Activated T-cell treated with anti-CD3 and anti-CD28 coated beads for 4 hours (primary cell): ENCODE results near the gene MYADML2.
"Not testable (repeated sequence)": the region's sequence is repeated elsewhere in the genome, so short reads cannot be mapped to it uniquely, and the experiment has no call there.

Experiments used
- DNase-seq: peaks from one replicate; pipeline ENCODE4 v3.0.0-alpha.2; 2020

Gene MYADML2

GRCh38 chr17:81923302-81924260, 23.5 kb downstream of the MYADML2 start:
- DNase-seq: no peak

GRCh38 chr17:81922566-81923301, 24.3 kb downstream of the MYADML2 start:
- DNase-seq: no peak

GRCh38 chr17:81921996-81922565, 25.0 kb downstream of the MYADML2 start:
- DNase-seq: no peak

- DNase-seq: no peak
Measured at GRCh38 chr17:81921537-81921862, 25.5 kb downstream of the MYADML2 start.

GRCh38 chr17:81920612-81921536, 26.2 kb downstream of the MYADML2 start:
- DNase-seq: no peak

GRCh38 chr17:81918832-81919545, 28.0 kb downstream of the MYADML2 start:
- no peak for DNase-seq

GRCh38 chr17:81918333-81918669, 28.7 kb downstream of the MYADML2 start:
- not testable (repeated sequence) for DNase-seq

- peak; percentile 72 for DNase-seq
Measured at GRCh38 chr17:81917565-81918332, 29.3 kb downstream of the MYADML2 start, which contains the start of gene SIRT7. TSS of gene SIRT7 (minus strand) at chr17:81918176. CDS start at chr17:81918131, 45 bp downstream.

GRCh38 chr17:81916234-81917001, 30.6 kb downstream of the MYADML2 start:
- no peak for DNase-seq

GRCh38 chr17:81915331-81915730, 31.7 kb downstream of the MYADML2 start:
- DNase-seq: no peak

- DNase-seq: no peak
Measured at GRCh38 chr17:81914103-81914850, 32.8 kb downstream of the MYADML2 start.

GRCh38 chr17:81913394-81914102, 33.5 kb downstream of the MYADML2 start:
- no peak for DNase-seq

- DNase-seq: no peak
Measured at GRCh38 chr17:81912441-81913309, 34.4 kb downstream of the MYADML2 start.

- DNase-seq: no peak
Measured at GRCh38 chr17:81911969-81912368, 35.1 kb downstream of the MYADML2 start.

GRCh38 chr17:81911277-81911961, 35.6 kb downstream of the MYADML2 start, which contains the start of gene PCYT2:
TSS of gene PCYT2 (minus strand) at chr17:81911399. CDS start at chr17:81911355, 44 bp downstream.
- DNase-seq: peak; percentile 90

- DNase-seq: no peak
Measured at GRCh38 chr17:81910840-81911276, 36.2 kb downstream of the MYADML2 start.
